ENCODE data around the gene MLLT1.

GRCh38 chr19:6272913-6273600, 6.7 kb downstream of the MLLT1 start:
- no peak for TF ChIP-seq CTCF (conservative IDR thresholded peaks at IDR 0.05; ENCODE audit: low read depth, low read length)
- no peak for TF ChIP-seq EZH2 (IDR thresholded peaks at IDR 0.05; ENCODE audit: borderline replicate concordance, low read depth, low read length, poor library complexity, severe bottlenecking)
